ENCODE results near the gene NFKBIE.

The NFKBIE gene

GRCh38 chr6:44228433-44228832 is 36.9 kb downstream of the NFKBIE start:
- Histone ChIP-seq H3K27ac (ENCODE audit: poor library complexity, severe bottlenecking) (no peak overlapping the region), H3K9me3 (ENCODE audit: severe bottlenecking) (no peaks in the 10 kb centered on the region), H3K27me3 (ENCODE audit: insufficient read depth, poor library complexity, severe bottlenecking) (no peaks in the 10 kb centered on the region), H3K4me1 (ENCODE audit: insufficient read depth, poor library complexity, severe bottlenecking) (peaks cover 9% of the 10 kb centered on the region), H3K36me3 (ENCODE audit: low read depth) (peaks cover 29% of the 10 kb centered on the region), H3K4me3 (ENCODE audit: severe bottlenecking) (no peak overlapping the region)
- no peak for ATAC-seq (ENCODE audit: low read depth)
- no peak for TF ChIP-seq CTCF (IDR thresholded peaks at IDR 0.05; ENCODE audit: poor library complexity, severe bottlenecking)
- no peak for DNase-seq (ENCODE audit: low spot score)

- H3K27me3 ChIP-seq (ENCODE audit: insufficient read depth, poor library complexity, severe bottlenecking), result no peaks in the 10 kb centered on the region
- no peak overlapping the region for H3K4me3 ChIP-seq (ENCODE audit: severe bottlenecking)
- no peak for TF ChIP-seq CTCF (IDR thresholded peaks at IDR 0.05; ENCODE audit: poor library complexity, severe bottlenecking)
- no peaks in the 10 kb centered on the region for H3K9me3 ChIP-seq (ENCODE audit: severe bottlenecking)
- ATAC-seq (ENCODE audit: low read depth) (no peak), DNase-seq (ENCODE audit: low spot score) (no peak)
- no peak overlapping the region for H3K27ac ChIP-seq (ENCODE audit: poor library complexity, severe bottlenecking)
- peaks cover 9% of the 10 kb centered on the region for H3K4me1 ChIP-seq (ENCODE audit: insufficient read depth, poor library complexity, severe bottlenecking)
- peaks cover 29% of the 10 kb centered on the region for H3K36me3 ChIP-seq (ENCODE audit: low read depth)
Observed at GRCh38 chr6:44228031-44228430, 37.3 kb downstream of the NFKBIE start.

- Histone ChIP-seq H3K4me1 (ENCODE audit: insufficient read depth, poor library complexity, severe bottlenecking) (peaks cover 9% of the 10 kb centered on the region), H3K27me3 (ENCODE audit: insufficient read depth, poor library complexity, severe bottlenecking) (no peaks in the 10 kb centered on the region)
- TF ChIP-seq CTCF (IDR thresholded peaks at IDR 0.05; ENCODE audit: poor library complexity, severe bottlenecking), result no peak
Observed at GRCh38 chr6:44227148-44227793, 38.1 kb downstream of the NFKBIE start.

GRCh38 chr6:44226368-44227147 is 38.8 kb downstream of the NFKBIE start:
- no peak for DNase-seq (ENCODE audit: low spot score)
- Histone ChIP-seq H3K4me3 (ENCODE audit: severe bottlenecking) (no peak overlapping the region), H3K27ac (ENCODE audit: poor library complexity, severe bottlenecking) (no peak overlapping the region)

More at GRCh38 chr6:44227148-44227793, 38.1 kb downstream of the NFKBIE start:
- Histone ChIP-seq H3K36me3 (ENCODE audit: low read depth) (peaks cover 25% of the 10 kb centered on the region), H3K27ac (ENCODE audit: poor library complexity, severe bottlenecking) (no peak overlapping the region), H3K9me3 (ENCODE audit: severe bottlenecking) (no peaks in the 10 kb centered on the region), H3K4me3 (ENCODE audit: severe bottlenecking) (no peak overlapping the region)
- DNase-seq (ENCODE audit: low spot score), result no peak
- no peak for ATAC-seq (ENCODE audit: low read depth)

More at GRCh38 chr6:44226368-44227147, 38.8 kb downstream of the NFKBIE start:
- Histone ChIP-seq H3K4me1 (ENCODE audit: insufficient read depth, poor library complexity, severe bottlenecking) (peaks cover 13% of the 10 kb centered on the region), H3K27me3 (ENCODE audit: insufficient read depth, poor library complexity, severe bottlenecking) (no peaks in the 10 kb centered on the region), H3K9me3 (ENCODE audit: severe bottlenecking) (no peaks in the 10 kb centered on the region), H3K36me3 (ENCODE audit: low read depth) (peaks cover 18% of the 10 kb centered on the region)
- no peak for TF ChIP-seq CTCF (IDR thresholded peaks at IDR 0.05; ENCODE audit: poor library complexity, severe bottlenecking)
- ATAC-seq (ENCODE audit: low read depth), result no peak
